HG02759 (cell line): ENCODE data around the gene CHP2.
"Not testable (repeated sequence)": the region's sequence is repeated elsewhere in the genome, so short reads cannot be mapped to it uniquely, and the experiment has no call there.

Experiments used
- ATAC-seq: cut with Tn5 transposase; IDR thresholded peaks from one replicate; pipeline ENCODE4 v1.9.1; 2021; ENCODE audit warnings: mild to moderate bottlenecking, moderate library complexity; ENCODE audit not compliant: unreplicated experiment

CHP2 gene

GRCh38 chr16:23742766-23743165 is 12.1 kb upstream of the CHP2 start:
- no peak for ATAC-seq

- no peak for ATAC-seq
Observed at GRCh38 chr16:23745263-23745662, 9.6 kb upstream of the CHP2 start.

GRCh38 chr16:23748630-23749029 is 6.2 kb upstream of the CHP2 start:
- ATAC-seq = no peak

- ATAC-seq = not testable (repeated sequence)
Observed at GRCh38 chr16:23751053-23751452, 3.8 kb upstream of the CHP2 start.

GRCh38 chr16:23753908-23754593 is 775 bp upstream of the CHP2 start:
- ATAC-seq = no peak

GRCh38 chr16:23755484-23755809 is 621 bp downstream of the CHP2 start:
- no peak for ATAC-seq

GRCh38 chr16:23757116-23757515 is 2.3 kb downstream of the CHP2 start:
- no peak for ATAC-seq

- no peak for ATAC-seq
Observed at GRCh38 chr16:23757937-23758619, 3.3 kb downstream of the CHP2 start.

GRCh38 chr16:23765933-23766332 is 11.1 kb downstream of the CHP2 start:
- no peak for ATAC-seq

GRCh38 chr16:23768581-23768980 is 13.8 kb downstream of the CHP2 start:
- no peak for ATAC-seq

GRCh38 chr16:23771027-23771426 is 16.2 kb downstream of the CHP2 start:
- no peak for ATAC-seq

- ATAC-seq = no peak
Observed at GRCh38 chr16:23771642-23772041, 16.8 kb downstream of the CHP2 start.

GRCh38 chr16:23773339-23773738 is 18.5 kb downstream of the CHP2 start:
- no peak for ATAC-seq

- no peak for ATAC-seq
Observed at GRCh38 chr16:23781176-23781575, 26.4 kb downstream of the CHP2 start.

- no peak for ATAC-seq
Observed at GRCh38 chr16:23784811-23785447, 30.1 kb downstream of the CHP2 start.

GRCh38 chr16:23785842-23786241 is 31.0 kb downstream of the CHP2 start:
- no peak for ATAC-seq

- no peak for ATAC-seq
Observed at GRCh38 chr16:23786964-23787561, 32.2 kb downstream of the CHP2 start.

- ATAC-seq = no peak
Observed at GRCh38 chr16:23788685-23789084, 33.9 kb downstream of the CHP2 start.

- no peak for ATAC-seq
Observed at GRCh38 chr16:23795378-23795777, 40.6 kb downstream of the CHP2 start.

- no peak for ATAC-seq
Observed at GRCh38 chr16:23796941-23797340, 42.1 kb downstream of the CHP2 start.

- no peak for ATAC-seq
Observed at GRCh38 chr16:23801378-23801777, 46.6 kb downstream of the CHP2 start.

GRCh38 chr16:23802776-23803175 is 48.0 kb downstream of the CHP2 start:
- ATAC-seq = no peak
